ENCODE measurements around the gene MBLAC2.

DNA sequence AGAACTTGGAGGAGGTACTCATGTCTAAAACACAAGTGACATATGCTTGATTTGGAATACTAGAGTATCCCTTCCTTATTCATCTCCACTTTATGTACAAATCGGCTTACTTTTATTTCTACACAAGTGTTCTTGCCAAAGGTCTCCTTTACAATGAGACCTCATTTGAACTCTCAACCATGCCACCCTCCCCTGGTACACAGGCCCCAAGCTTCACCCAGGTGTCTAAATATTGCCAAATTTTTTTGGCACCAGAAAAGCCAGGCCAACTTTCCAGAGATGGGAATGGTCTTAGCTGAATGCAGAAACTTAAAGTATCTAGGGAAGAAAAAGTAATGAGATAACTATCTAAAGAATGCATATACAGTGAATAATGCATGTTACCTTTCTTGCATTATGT is 35.9 kb upstream of the MBLAC2 start:
- TF ChIP-seq, protein P1, sequence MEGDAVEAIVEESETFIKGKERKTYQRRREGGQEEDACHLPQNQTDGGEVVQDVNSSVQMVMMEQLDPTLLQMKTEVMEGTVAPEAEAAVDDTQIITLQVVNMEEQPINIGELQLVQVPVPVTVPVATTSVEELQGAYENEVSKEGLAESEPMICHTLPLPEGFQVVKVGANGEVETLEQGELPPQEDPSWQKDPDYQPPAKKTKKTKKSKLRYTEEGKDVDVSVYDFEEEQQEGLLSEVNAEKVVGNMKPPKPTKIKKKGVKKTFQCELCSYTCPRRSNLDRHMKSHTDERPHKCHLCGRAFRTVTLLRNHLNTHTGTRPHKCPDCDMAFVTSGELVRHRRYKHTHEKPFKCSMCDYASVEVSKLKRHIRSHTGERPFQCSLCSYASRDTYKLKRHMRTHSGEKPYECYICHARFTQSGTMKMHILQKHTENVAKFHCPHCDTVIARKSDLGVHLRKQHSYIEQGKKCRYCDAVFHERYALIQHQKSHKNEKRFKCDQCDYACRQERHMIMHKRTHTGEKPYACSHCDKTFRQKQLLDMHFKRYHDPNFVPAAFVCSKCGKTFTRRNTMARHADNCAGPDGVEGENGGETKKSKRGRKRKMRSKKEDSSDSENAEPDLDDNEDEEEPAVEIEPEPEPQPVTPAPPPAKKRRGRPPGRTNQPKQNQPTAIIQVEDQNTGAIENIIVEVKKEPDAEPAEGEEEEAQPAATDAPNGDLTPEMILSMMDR (IDR thresholded peaks at IDR 0.05): no peak
- no peak for TF ChIP-seq POLR2A (IDR thresholded peaks at IDR 0.05)

Measured in thyroid gland (tissue), 4 donors.